Ascending aorta (tissue), 2 donors: Measurements from ENCODE around the gene POC1A. TPM values are rescaled to one million over a fixed set of nuclear protein-coding genes. Genes with fewer than 3 reads are reported as not detected.

Experiments
- DNase-seq, 2 donors: peaks; one replicate each; pipeline ENCODE4 v3.0.0-alpha.2; 2019; ENCODE audit warnings: low spot score in 2 of 2
- H3K27ac ChIP-seq, 2 donors: fragments of 200-600 bp; sonication (generic); one replicate each; pipeline ENCODE4 v1.5.1; 2016 to 2017; ENCODE audit warnings: mild to moderate bottlenecking in 1 of 2
- H3K27me3 ChIP-seq: fragments of 200-600 bp; sonication (generic); one replicate; pipeline ENCODE4 v1.5.1; 2017
- H3K36me3 ChIP-seq, 2 donors: fragments of 200-600 bp; sonication (generic); one replicate each; pipeline ENCODE4 v1.5.1; 2016
- H3K4me1 ChIP-seq, 2 donors: fragments of 200-600 bp; sonication (generic); one replicate each; pipeline ENCODE4 v1.5.1; 2016 to 2017; ENCODE audit warnings: mild to moderate bottlenecking in 1 of 2
- H3K4me3 ChIP-seq, 2 donors: fragments of 200-600 bp; sonication (generic); one replicate each; pipeline ENCODE4 v1.5.1; 2016 to 2017; ENCODE audit warnings: mild to moderate bottlenecking in 1 of 2
- H3K9me3 ChIP-seq, 2 donors: fragments of 200-600 bp; sonication (generic); one replicate each; pipeline ENCODE4 v1.5.1; 2016
- CTCF ChIP-seq, 3 experiments: fragments of 200-600 bp in 2 of 3; fragments of 450-650 bp in 1 of 3; sonication (generic) in 2 of 3; IDR thresholded peaks; one replicate each; pipeline ENCODE4 v1.5.1; 2016 to 2019; ENCODE audit warnings: antibody characterized with exemption in 3 of 3, mild to moderate bottlenecking in 1 of 3, moderate library complexity in 1 of 3
- intact Hi-C: fragments of 100-400 bp; cut with DNase I; formaldehyde crosslinking; loops from one replicate; pipeline ENCODE4 v1.15.1; 2023
- total RNA-seq: library from RNA; depleted of rRNA; stranded (reverse); fragments of >200 nt; gene quantifications from one replicate; pipeline ENCODE4 v1.1.0, GENCODE V29; 2016

POC1A gene
- total RNA-seq, 1 donor from 2014 or later = not detected

- no peaks in the 10 kb centered on the region for H3K36me3 ChIP-seq
- no peaks in the 10 kb centered on the region for H3K9me3 ChIP-seq
- H3K4me1 ChIP-seq = peaks cover 7 to 32% of the 10 kb centered on the region in 2 donors
- DNase-seq = no peak
- no peak for TF ChIP-seq CTCF (IDR thresholded peaks at IDR 0.05)
- no peak overlapping the region for H3K4me3 ChIP-seq
- no peak overlapping the region for H3K27ac ChIP-seq
- no peaks in the 10 kb centered on the region for H3K27me3 ChIP-seq
- intact Hi-C loops = loop anchor here (5.0 kb wide), 1 partner anchor 50 kb away; no protein-coding TSS in a partner anchor
Measured at GRCh38 chr3:52072471-52072870, 81.8 kb downstream of the POC1A start.

GRCh38 chr3:52072020-52072419 is 82.2 kb downstream of the POC1A start:
- Histone ChIP-seq H3K9me3 (no peaks in the 10 kb centered on the region), H3K36me3 (no peaks in the 10 kb centered on the region), H3K4me3 (no peak overlapping the region), H3K4me1 (peaks cover 3 to 28% of the 10 kb centered on the region in 2 donors), H3K27ac (peak overlapping the region; percentile 84 to 95), H3K27me3 (no peaks in the 10 kb centered on the region)
- intact Hi-C loops = loop anchor here (5.0 kb wide), 1 partner anchor 50 kb away; no protein-coding TSS in a partner anchor
- no peak for TF ChIP-seq CTCF (IDR thresholded peaks at IDR 0.05)
- DNase-seq = no peak

GRCh38 chr3:52070724-52071621 is 83.2 kb downstream of the POC1A start:
- Histone ChIP-seq H3K9me3 (no peaks in the 10 kb centered on the region), H3K4me1 (peaks cover 3 to 23% of the 10 kb centered on the region in 2 donors), H3K27ac (peak overlapping the region; percentile 84 to 95), H3K36me3 (no peaks in the 10 kb centered on the region), H3K4me3 (no peak overlapping the region), H3K27me3 (no peaks in the 10 kb centered on the region)
- peak; percentile 5 to 43 (median 8) for TF ChIP-seq CTCF (IDR thresholded peaks at IDR 0.05)
- peak in 1 of 2 donors; percentile 89 for DNase-seq
- intact Hi-C loops = loop anchor here (1.0 to 5.0 kb wide), 3 partner anchors 14 to 51 kb away; no protein-coding TSS in a partner anchor

DNA sequence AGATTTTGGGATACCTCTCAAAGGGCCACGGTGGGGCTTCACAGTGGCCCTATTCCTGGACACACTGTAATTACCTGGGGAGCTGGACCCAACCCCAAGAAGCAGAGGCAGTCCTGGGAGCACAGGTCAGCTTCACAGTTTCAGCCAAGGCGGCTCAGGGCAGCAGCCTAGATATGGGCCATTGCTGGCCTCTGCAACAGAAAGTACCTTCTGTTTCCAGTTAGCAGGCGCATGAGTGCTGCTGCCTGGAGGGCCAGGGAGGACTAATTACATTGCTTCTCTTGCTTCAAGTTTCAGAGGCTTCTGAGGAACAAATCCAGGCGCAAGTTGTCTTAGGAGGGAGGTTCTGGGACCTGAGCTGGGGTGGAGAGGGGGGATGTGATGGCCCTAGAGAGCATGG is 84.4 kb downstream of the POC1A start:
- intact Hi-C loops = loop anchor here (2.0 to 5.0 kb wide), 2 partner anchors 21 to 52 kb away; no protein-coding TSS in a partner anchor
- no peaks in the 10 kb centered on the region for H3K27me3 ChIP-seq
- H3K36me3 ChIP-seq = no peaks in the 10 kb centered on the region
- peaks cover 3 to 23% of the 10 kb centered on the region in 2 donors for H3K4me1 ChIP-seq
- no peak overlapping the region for H3K4me3 ChIP-seq
- TF ChIP-seq CTCF (IDR thresholded peaks at IDR 0.05) = no peak
- peak overlapping the region; percentile 84 to 95 for H3K27ac ChIP-seq
- DNase-seq = no peak
- no peaks in the 10 kb centered on the region for H3K9me3 ChIP-seq

GRCh38 chr3:52069135-52069534 is 85.1 kb downstream of the POC1A start:
- Histone ChIP-seq H3K9me3 (no peaks in the 10 kb centered on the region), H3K27ac (peak overlapping the region in 1 of 2 donors; percentile 95), H3K36me3 (no peaks in the 10 kb centered on the region), H3K4me1 (peaks cover 3 to 23% of the 10 kb centered on the region in 2 donors), H3K27me3 (no peaks in the 10 kb centered on the region), H3K4me3 (no peak overlapping the region)
- DNase-seq = no peak
- TF ChIP-seq CTCF (IDR thresholded peaks at IDR 0.05) = no peak
- intact Hi-C loops = no loop called here
